HG03342 (cell line): ENCODE measurements around the gene RTBDN.
A peak's percentile ranks its signal among the peaks of the same experiment; 100 is the strongest.

Experiments
- ATAC-seq: cut with Tn5 transposase; IDR thresholded peaks from one replicate; pipeline ENCODE4 v1.9.1; 2021; ENCODE audit warnings: mild to moderate bottlenecking, moderate library complexity; ENCODE audit not compliant: unreplicated experiment

The RTBDN gene

GRCh38 chr19:12793290-12794195, 40.8 kb downstream of the RTBDN start:
- ATAC-seq, result peak; percentile 31

- ATAC-seq, result no peak
Observed at GRCh38 chr19:12792853-12793289, 41.5 kb downstream of the RTBDN start.

GRCh38 chr19:12792051-12792852, 42.1 kb downstream of the RTBDN start:
- ATAC-seq, result no peak

GRCh38 chr19:12791345-12792050, 42.9 kb downstream of the RTBDN start, which contains the start of gene JUNB:
JUNB (plus strand) TSS chr19:12791486; CDS start chr19:12791772, 286 bp downstream.
- ATAC-seq, result peak; percentile 25

GRCh38 chr19:12790628-12791344, 43.6 kb downstream of the RTBDN start:
- no peak for ATAC-seq

GRCh38 chr19:12789904-12790619, 44.3 kb downstream of the RTBDN start:
- ATAC-seq, result peak; percentile 35

- no peak for ATAC-seq
Observed at GRCh38 chr19:12789098-12789903, 45.1 kb downstream of the RTBDN start.

GRCh38 chr19:12788682-12789097, 45.7 kb downstream of the RTBDN start:
- ATAC-seq, result no peak

GRCh38 chr19:12788042-12788681, 46.2 kb downstream of the RTBDN start:
- ATAC-seq, result no peak

GRCh38 chr19:12787458-12787857, 46.9 kb downstream of the RTBDN start:
- no peak for ATAC-seq

GRCh38 chr19:12786952-12787351, 47.4 kb downstream of the RTBDN start:
- no peak for ATAC-seq

- no peak for ATAC-seq
Observed at GRCh38 chr19:12786141-12786870, 48.1 kb downstream of the RTBDN start.

GRCh38 chr19:12785431-12786031, 48.8 kb downstream of the RTBDN start:
- no peak for ATAC-seq

- ATAC-seq, result no peak
Observed at GRCh38 chr19:12784871-12785430, 49.4 kb downstream of the RTBDN start.

- no peak for ATAC-seq
Observed at GRCh38 chr19:12784394-12784870, 49.9 kb downstream of the RTBDN start.

GRCh38 chr19:12783849-12784393, 50.5 kb downstream of the RTBDN start:
- ATAC-seq, result no peak
